ENCODE data around the gene LRRC37A. TPM values are rescaled to one million over a fixed set of nuclear protein-coding genes. Genes with fewer than 3 reads are reported as not detected.
A peak's percentile ranks its signal among the peaks of the same experiment; 100 is the strongest.
"Not testable (repeated sequence)": the region's sequence is repeated elsewhere in the genome, so short reads cannot be mapped to it uniquely, and the experiment has no call there.

The LRRC37A gene
- total RNA-seq (10 to 100 TPM; 11.9 to 12.9 TPM), polyA plus RNA-seq (1 to 10 TPM in 1 of 2 donors, under 1 TPM in 1; 0.05 to 1.5 TPM)

GRCh38 chr17:46294831-46295230 lies at the start of gene LRRC37A:
Gene LRRC37A (plus strand): TSS chr17:46295131. CDS start chr17:46295134, 3 bp downstream.
- H3K27me3 ChIP-seq (ENCODE audit: insufficient read depth, low read length); CTCF ChIA-PET (ENCODE audit: partially characterized antibody); H3K9me3 Mint-ChIP-seq; H3K36me3 Mint-ChIP-seq; H3K4me3 ChIP-seq (ENCODE audit: low read length in 2 of 2); H3K4me3 Mint-ChIP-seq; H3K9me3 ChIP-seq (ENCODE audit: control insufficient read depth in 1 of 2, low read length in 2 of 2); H3K27me3 Mint-ChIP-seq; POLR2A ChIA-PET (ENCODE audit: partially characterized antibody); H3K4me1 Mint-ChIP-seq; H3K27ac Mint-ChIP-seq; intact Hi-C loops (cut with micrococcal nuclease); DNase-seq; H3K36me3 ChIP-seq (ENCODE audit: insufficient read depth, low read length); H3K4me1 ChIP-seq (ENCODE audit: insufficient read depth, low read length); H3K27ac ChIP-seq (ENCODE audit: low read depth, low read length): not testable (repeated sequence)

GRCh38 chr17:46249153-46249552 lies 45.8 kb upstream of the LRRC37A start:
- intact Hi-C loops (cut with micrococcal nuclease), result not testable (repeated sequence)

GRCh38 chr17:46252804-46253203 lies 42.1 kb upstream of the LRRC37A start:
- H3K27me3 Mint-ChIP-seq, result peaks cover 2 to 10% of the 10 kb centered on the region in 2 donors
- CTCF ChIA-PET (ENCODE audit: partially characterized antibody); DNase-seq; intact Hi-C loops (cut with micrococcal nuclease); H3K4me1 Mint-ChIP-seq; H3K4me1 ChIP-seq (ENCODE audit: insufficient read depth, low read length); H3K4me3 Mint-ChIP-seq; H3K27me3 ChIP-seq (ENCODE audit: insufficient read depth, low read length); H3K4me3 ChIP-seq (ENCODE audit: low read length in 2 of 2); H3K9me3 Mint-ChIP-seq; H3K27ac ChIP-seq (ENCODE audit: low read depth, low read length); H3K36me3 ChIP-seq (ENCODE audit: insufficient read depth, low read length); H3K9me3 ChIP-seq (ENCODE audit: control insufficient read depth in 1 of 2, low read length in 2 of 2); H3K27ac Mint-ChIP-seq; H3K36me3 Mint-ChIP-seq; POLR2A ChIA-PET (ENCODE audit: partially characterized antibody): not testable (repeated sequence)

More at GRCh38 chr17:46249153-46249552, 45.8 kb upstream of the LRRC37A start:
- H3K27me3 Mint-ChIP-seq, result peaks cover 3 to 12% of the 10 kb centered on the region in 2 donors
- H3K36me3 ChIP-seq (ENCODE audit: insufficient read depth, low read length); POLR2A ChIA-PET (ENCODE audit: partially characterized antibody); H3K4me1 ChIP-seq (ENCODE audit: insufficient read depth, low read length); H3K9me3 ChIP-seq (ENCODE audit: control insufficient read depth in 1 of 2, low read length in 2 of 2); DNase-seq; H3K27ac ChIP-seq (ENCODE audit: low read depth, low read length); CTCF ChIA-PET (ENCODE audit: partially characterized antibody); H3K9me3 Mint-ChIP-seq; H3K27me3 ChIP-seq (ENCODE audit: insufficient read depth, low read length); H3K36me3 Mint-ChIP-seq; H3K27ac Mint-ChIP-seq; H3K4me3 ChIP-seq (ENCODE audit: low read length in 2 of 2); H3K4me1 Mint-ChIP-seq; H3K4me3 Mint-ChIP-seq: not testable (repeated sequence)

GRCh38 chr17:46253722-46254121 lies 41.2 kb upstream of the LRRC37A start:
- H3K4me3 Mint-ChIP-seq; H3K4me1 Mint-ChIP-seq; H3K36me3 Mint-ChIP-seq; H3K27ac ChIP-seq (ENCODE audit: low read depth, low read length); CTCF ChIA-PET (ENCODE audit: partially characterized antibody); H3K27ac Mint-ChIP-seq; H3K27me3 ChIP-seq (ENCODE audit: insufficient read depth, low read length); intact Hi-C loops (cut with micrococcal nuclease); H3K9me3 ChIP-seq (ENCODE audit: control insufficient read depth in 1 of 2, low read length in 2 of 2); H3K9me3 Mint-ChIP-seq; H3K4me3 ChIP-seq (ENCODE audit: low read length in 2 of 2); POLR2A ChIA-PET (ENCODE audit: partially characterized antibody); H3K36me3 ChIP-seq (ENCODE audit: insufficient read depth, low read length); H3K4me1 ChIP-seq (ENCODE audit: insufficient read depth, low read length): not testable (repeated sequence)
- peak; percentile 60 to 84 (median 66) for DNase-seq
- H3K27me3 Mint-ChIP-seq, result peaks cover 2 to 10% of the 10 kb centered on the region in 2 donors

GRCh38 chr17:46254215-46254614 lies 40.7 kb upstream of the LRRC37A start:
- H3K27me3 ChIP-seq (ENCODE audit: insufficient read depth, low read length); H3K4me1 Mint-ChIP-seq; DNase-seq; POLR2A ChIA-PET (ENCODE audit: partially characterized antibody); H3K27me3 Mint-ChIP-seq; CTCF ChIA-PET (ENCODE audit: partially characterized antibody); H3K9me3 ChIP-seq (ENCODE audit: control insufficient read depth in 1 of 2, low read length in 2 of 2); H3K36me3 Mint-ChIP-seq; H3K4me3 ChIP-seq (ENCODE audit: low read length in 2 of 2); H3K4me3 Mint-ChIP-seq; H3K9me3 Mint-ChIP-seq; H3K27ac ChIP-seq (ENCODE audit: low read depth, low read length); H3K27ac Mint-ChIP-seq; H3K36me3 ChIP-seq (ENCODE audit: insufficient read depth, low read length); intact Hi-C loops (cut with micrococcal nuclease); H3K4me1 ChIP-seq (ENCODE audit: insufficient read depth, low read length): not testable (repeated sequence)

GRCh38 chr17:46256369-46256768 lies 38.6 kb upstream of the LRRC37A start:
- H3K4me3 ChIP-seq (ENCODE audit: low read length in 2 of 2); H3K4me1 ChIP-seq (ENCODE audit: insufficient read depth, low read length); POLR2A ChIA-PET (ENCODE audit: partially characterized antibody); H3K9me3 Mint-ChIP-seq; H3K36me3 ChIP-seq (ENCODE audit: insufficient read depth, low read length); H3K27me3 ChIP-seq (ENCODE audit: insufficient read depth, low read length); DNase-seq; H3K9me3 ChIP-seq (ENCODE audit: control insufficient read depth in 1 of 2, low read length in 2 of 2); H3K27ac ChIP-seq (ENCODE audit: low read depth, low read length); intact Hi-C loops (cut with micrococcal nuclease); H3K36me3 Mint-ChIP-seq; H3K4me3 Mint-ChIP-seq; H3K27me3 Mint-ChIP-seq: not testable (repeated sequence)
- CTCF ChIA-PET (ENCODE audit: partially characterized antibody), result interaction anchor here (1.2 to 1.3 kb wide), 3 partner anchors 211 to 667 kb away, joined by 3 read pairs; no protein-coding TSS in a partner anchor
- peak overlapping the region in 1 of 7 donors; percentile 4 for H3K27ac Mint-ChIP-seq
- peaks cover 2 to 11% (median 4%) of the 10 kb centered on the region in 4 donors for H3K4me1 Mint-ChIP-seq

GRCh38 chr17:46259845-46260661 lies 34.9 kb upstream of the LRRC37A start:
- ChIA-PET POLR2A (ENCODE audit: partially characterized antibody) (interaction anchor here (2.1 kb wide), 1 partner anchor 67 kb away, joined by 4 read pairs; the partner anchor contains the start of gene KANSL1), CTCF (ENCODE audit: partially characterized antibody) (interaction anchor here (0.7 to 0.8 kb wide), 2 partner anchors 25 to 216 kb away, joined by 3 read pairs; no protein-coding TSS in a partner anchor)

More at GRCh38 chr17:46259845-46260661, 34.9 kb upstream of the LRRC37A start:
- H3K27me3 Mint-ChIP-seq; H3K27ac ChIP-seq (ENCODE audit: low read depth, low read length); H3K36me3 ChIP-seq (ENCODE audit: insufficient read depth, low read length); H3K36me3 Mint-ChIP-seq; H3K4me3 ChIP-seq (ENCODE audit: low read length in 2 of 2); intact Hi-C loops (cut with micrococcal nuclease); H3K9me3 ChIP-seq (ENCODE audit: control insufficient read depth in 1 of 2, low read length in 2 of 2); H3K27me3 ChIP-seq (ENCODE audit: insufficient read depth, low read length); H3K9me3 Mint-ChIP-seq: not testable (repeated sequence)
- peak overlapping the region; percentile 76 to 90 (median 86) for H3K4me3 Mint-ChIP-seq
- peak in 1 of 5 donors; percentile 14 for DNase-seq
- peak overlapping the region in 4 of 7 donors; percentile 9 to 75 (median 50) for H3K27ac Mint-ChIP-seq
- H3K4me1 Mint-ChIP-seq, result peaks cover 11 to 19% (median 14%) of the 10 kb centered on the region in 4 donors
- peaks cover 13% of the 10 kb centered on the region for H3K4me1 ChIP-seq (ENCODE audit: insufficient read depth, low read length)
